NCI-H774 (cell line): ENCODE data around the gene OTOGL.
"Not testable (repeated sequence)": the region's sequence is repeated elsewhere in the genome, so short reads cannot be mapped to it uniquely, and the experiment has no call there.

Experiments
- DNase-seq: peaks from one replicate; lab custom pipeline; 2025; lab: John Stamatoyannopoulos, UW

OTOGL gene

DNA sequence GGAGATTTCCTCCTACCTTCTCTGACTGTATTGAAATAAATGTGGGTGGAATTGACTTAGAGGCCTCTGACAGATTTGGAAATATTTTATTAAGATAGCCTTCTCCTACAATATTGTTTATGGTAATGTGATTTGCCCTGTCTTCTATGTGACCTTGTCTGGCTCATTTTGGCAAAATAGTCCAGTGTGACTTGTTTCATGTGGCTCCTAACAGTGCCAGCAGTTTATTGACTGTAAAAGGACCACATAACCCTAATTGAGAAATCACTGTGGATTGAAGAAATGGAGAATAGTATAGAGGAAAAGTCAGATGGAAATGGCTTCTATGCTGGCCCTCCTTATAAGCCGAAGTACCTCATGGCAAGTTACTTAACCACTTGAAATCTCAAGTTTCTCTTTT lies 173.8 kb downstream of the OTOGL start:
- DNase-seq = no peak

DNA sequence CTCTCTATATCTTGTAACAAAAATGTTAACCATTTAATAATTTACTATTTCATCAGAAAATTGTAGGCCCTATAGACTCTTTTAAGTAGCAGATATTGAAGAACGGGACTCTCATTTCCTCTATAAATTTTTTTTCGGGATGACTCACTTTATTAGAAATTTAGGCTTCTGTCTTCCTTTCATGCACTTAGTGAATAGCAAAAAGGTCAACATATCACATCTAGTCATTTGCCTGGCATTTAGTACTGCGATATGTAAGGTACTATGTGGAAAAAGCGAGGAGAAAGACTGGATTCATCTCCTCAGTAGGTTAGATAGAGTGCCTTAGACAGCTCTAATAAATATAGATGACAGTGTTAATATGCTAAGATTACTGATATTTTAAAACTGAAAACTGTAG lies 178.4 kb downstream of the OTOGL start:
- peak; percentile 68 for DNase-seq

DNA sequence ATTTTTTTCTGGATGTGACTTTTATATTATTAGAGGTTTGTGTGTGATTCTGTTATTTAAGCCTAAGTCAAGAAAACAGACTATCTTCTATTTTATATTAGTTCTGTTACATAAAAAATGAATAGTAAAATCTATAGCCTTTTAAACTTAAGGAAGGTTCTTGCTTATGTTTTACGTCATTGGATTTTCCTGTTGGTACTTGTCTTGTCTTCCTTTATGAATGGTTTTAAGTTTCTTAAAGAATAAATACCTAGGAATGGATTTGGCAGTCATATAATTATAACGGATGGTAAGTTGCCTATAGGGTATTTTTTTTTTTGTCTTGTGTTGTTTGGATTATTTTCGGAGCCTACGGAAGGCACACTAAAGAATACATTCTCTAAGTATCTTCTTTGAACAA lies 182.9 kb downstream of the OTOGL start:
- no peak for DNase-seq

DNA sequence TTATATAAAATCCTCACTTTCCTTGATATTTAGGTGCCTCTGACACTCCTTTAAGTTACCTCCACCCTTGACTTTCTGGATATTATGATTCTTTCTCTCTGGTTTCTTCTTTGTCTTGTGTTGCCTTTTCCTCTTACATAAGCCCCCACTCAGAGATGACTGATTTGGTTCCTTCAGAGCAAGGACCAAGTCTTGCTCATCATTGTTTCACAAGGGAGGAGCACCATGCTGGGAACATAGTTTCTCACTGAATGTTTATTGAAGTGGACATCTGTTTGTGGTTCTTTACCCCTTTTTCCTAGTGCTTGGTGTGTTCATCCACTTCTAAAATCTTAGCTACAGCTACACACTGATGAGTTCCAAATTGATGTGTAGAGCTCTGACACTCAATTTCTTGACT lies 183.4 kb downstream of the OTOGL start:
- DNase-seq = no peak

DNA sequence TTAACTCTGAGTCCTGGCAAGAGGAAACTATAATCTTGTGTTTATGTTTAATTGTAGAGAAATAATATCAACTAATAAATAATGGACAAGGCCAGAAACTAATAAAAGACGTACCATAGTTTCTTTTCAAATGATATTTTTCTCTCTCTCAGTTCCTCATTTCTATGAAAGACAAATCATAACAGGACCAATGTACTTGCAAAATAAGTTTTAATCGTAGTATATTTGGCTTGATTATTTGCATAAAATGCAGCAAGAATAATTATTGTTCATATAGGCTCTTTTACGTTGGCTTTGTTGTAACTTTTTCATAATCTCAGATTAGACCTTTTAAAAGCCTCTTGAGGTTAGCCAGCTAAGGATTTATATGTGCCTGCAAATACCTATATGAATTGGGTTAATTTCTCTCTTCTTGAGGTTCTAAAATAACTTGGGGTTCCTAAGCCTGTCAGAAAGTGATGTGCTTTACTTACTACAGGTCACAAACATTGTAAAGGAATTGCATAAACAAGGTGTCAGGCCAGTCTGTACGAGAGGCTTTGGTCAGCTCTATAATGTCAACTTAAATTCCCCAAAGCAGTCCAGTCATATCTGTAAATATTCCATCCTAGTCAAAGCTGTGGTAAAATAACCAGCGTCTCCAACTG lies 191.9 kb downstream of the OTOGL start:
- DNase-seq = no peak

DNA sequence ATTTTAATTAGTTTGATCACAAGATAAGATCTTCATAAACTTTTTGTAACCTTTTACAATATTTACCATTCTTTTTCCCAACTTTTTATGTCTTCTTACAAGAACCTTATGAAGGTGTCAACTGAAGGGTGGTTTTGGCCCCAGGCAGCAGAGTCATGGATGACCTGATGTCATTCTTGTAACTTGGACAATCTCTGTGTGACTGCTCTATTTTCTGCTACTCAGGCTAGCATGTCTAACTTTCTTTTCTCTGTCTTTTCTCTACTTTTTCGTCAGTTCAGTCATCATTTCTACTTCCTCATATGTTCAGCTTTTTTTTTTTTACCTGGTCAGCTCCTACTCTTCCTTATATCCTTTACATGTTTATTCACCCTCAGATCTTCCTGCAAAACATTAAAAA lies 194.0 kb downstream of the OTOGL start:
- DNase-seq = no peak

DNA sequence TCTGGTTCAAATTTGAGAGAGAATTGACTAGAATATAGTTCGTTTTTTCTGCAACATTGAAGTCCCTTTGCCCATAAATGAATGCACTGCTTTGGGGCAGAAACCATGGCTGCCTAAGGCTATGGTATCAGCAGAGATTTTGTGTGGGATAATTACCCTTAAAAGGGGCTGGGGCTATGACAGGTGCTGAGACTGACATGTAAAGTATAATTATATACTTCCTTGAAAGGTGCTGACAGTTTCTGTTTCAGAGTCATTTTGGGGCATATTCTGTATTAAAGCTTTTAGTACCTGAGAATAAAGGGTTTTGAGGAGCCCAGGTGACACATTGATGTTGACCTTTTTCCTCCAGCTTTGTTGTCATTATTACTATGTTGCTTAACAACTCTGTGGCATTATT lies 194.4 kb downstream of the OTOGL start:
- DNase-seq = no peak

DNA sequence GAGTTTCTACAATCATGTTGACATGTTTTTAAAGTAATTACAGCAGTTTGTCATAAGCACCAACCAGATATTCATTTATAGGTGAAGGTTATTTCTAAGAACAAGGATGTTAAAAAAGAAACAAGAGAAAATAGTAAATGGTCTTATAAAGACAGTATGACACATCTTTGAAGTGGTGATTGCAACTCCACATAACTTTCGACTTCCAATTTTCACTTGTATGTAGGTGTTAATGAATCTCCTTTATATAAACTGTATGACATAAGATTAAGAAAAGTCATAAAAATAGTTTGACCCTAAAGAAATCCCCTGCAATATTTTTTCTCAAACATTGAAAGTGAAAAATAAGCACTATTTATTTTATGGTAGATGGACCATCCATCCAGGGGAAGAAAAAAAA lies 199.9 kb downstream of the OTOGL start:
- DNase-seq = no peak

DNA sequence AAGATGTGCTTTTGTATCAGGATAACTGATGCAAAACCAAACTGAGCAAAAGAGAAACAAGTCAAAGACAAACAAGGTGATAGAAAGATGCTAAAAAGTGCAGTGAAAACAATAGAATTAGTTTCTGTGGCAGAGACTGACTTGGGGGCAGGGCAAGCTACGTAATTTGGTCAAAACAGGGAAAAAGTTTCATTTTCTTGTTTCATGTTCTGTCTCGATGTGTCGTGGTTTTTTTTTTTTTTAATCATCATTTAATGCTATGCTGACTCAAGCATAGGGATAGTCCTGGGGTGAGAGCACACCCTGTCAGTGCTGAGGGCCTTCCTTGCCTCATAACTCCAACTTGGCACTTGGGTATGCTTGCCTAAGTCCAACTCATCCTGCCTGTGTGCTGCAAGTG lies 200.6 kb downstream of the OTOGL start:
- DNase-seq = no peak

DNA sequence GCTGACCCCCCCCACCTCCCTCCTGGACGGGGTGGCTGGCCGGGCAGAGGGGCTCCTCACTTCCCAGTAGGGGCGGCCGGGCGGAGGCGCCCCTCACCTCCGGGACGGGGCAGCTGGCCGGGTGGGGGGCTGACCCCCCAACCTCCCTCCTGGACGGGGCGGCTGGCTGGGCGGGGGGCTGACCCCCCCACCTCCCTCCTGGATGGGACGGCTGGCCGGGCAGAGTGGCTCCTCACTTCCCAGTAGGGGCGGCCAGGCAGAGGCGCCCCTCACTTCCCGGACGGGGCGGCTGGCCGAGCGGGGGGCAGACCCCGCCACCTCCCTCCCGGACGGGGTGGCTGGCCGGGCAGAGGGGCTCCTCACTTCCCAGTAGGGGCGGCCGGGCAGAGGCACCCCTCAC lies 208.1 kb downstream of the OTOGL start:
- DNase-seq = not testable (repeated sequence)

DNA sequence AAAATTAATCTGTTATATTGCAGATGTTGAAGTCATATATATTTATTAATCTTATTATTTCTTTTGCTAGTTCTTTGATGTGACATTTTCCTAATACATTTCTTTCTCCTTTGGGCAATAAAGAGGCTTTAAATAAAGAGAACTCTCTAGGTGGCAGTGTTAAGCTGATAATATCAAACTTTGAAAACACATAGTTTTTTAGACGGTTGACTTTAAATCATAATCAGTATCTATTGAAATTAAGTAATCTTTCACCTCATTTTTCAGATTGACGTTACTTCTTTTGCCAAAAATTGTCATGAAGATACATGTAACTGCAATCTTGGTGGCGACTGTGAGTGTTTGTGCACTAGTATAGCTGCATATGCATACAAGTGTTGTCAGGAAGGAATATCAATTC lies 213.9 kb downstream of the OTOGL start:
- no peak for DNase-seq

DNA sequence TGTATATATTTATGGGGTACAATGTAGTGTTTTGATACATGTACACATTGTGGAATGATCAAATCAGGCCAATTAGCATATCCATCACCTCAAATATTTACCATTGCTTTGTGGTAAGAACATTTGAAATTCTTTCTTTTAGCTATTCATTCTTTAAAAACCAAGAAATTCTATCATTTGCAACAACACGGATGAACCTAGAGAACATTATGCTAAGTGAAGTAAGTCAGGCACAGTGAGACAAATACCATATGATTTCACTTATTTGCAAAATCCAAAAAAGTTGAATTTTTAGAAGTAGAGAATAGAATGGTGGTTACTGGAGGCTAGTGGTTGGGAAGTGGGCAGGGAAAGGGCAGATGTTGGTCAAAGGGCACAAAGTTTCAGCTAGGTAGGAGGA lies 215.4 kb downstream of the OTOGL start:
- no peak for DNase-seq

DNA sequence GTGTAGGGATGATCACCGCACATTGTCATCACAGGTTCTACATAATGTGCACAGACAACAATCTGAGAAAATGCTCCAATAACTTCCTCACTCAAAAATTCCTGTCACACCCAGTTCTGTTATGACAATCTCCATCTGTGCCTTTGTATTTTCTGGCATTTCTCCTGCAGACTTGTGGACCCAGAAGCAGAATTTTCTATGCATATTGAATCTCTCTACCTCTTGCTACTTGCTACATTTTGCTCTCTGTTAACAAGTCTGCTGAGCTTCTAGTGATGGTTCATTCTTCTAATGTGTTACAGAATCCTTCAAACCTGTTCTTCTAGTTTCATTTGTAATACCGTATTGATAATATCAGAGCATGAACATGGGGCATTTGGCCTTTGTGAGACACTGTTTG lies 216.9 kb downstream of the OTOGL start:
- DNase-seq = no peak

DNA sequence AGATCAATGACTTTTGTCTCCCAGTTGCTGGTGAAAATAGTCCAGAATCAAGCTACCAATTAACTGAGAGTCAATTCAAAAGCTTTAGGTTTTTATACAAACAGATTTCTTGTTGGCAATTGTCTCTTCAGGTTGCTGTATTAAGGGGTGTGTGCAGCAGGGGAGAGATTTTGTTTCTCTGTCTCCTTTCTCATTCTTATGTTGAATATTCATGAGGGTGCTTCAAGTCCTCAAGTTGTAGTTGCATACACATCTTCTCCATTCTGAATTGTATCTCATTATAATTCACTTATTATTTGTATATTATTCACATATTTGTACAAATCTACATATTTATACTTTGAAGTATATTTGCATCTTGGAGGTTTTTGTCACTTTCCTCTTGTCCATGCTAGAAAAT lies 218.0 kb downstream of the OTOGL start:
- DNase-seq = no peak

DNA sequence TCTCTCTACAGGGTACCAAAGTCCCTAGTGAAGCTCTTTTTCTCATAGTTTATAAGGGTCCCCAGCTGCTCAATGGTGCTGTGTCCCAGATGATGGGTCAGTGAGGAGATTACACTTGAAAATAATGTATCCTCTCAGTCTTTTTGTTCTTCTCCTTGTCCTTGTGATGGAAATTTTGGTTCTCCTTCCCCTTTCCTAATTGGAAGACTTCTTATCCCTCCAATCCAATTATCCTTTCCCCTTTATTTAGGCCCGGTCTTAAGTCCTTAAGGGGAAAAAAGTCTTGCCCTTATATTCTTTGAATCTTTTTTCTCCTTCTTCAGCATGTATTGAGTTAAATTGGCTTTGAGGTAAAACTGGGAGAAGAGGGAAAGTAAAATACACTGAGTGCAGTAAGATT lies 218.6 kb downstream of the OTOGL start:
- DNase-seq = no peak

DNA sequence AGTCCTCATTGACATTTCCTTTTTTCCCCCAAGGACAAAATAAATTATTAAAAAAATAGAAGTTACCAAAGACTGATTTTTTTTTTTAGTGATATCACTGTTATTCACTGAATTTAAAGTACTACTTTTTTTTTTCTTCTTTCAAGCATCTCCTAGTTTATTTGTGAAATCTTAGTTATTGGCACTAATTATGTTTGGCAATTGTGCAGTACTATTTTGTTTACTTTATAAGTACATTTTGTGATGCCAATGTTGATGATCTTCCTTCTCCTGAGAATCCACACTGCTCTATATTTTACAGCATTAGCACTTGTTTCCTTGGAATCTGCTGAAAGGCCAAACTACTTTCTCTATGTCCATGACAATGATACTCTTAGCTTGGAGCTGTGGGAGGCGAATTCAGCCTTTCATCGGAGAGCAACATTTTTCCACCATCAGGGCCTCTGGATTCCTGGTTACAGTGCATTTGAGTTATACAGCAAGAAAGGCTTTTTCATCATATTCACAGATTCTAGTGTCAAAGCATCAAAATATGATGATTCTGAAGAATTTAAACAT lies 220.9 kb downstream of the OTOGL start:
- no peak for DNase-seq

DNA sequence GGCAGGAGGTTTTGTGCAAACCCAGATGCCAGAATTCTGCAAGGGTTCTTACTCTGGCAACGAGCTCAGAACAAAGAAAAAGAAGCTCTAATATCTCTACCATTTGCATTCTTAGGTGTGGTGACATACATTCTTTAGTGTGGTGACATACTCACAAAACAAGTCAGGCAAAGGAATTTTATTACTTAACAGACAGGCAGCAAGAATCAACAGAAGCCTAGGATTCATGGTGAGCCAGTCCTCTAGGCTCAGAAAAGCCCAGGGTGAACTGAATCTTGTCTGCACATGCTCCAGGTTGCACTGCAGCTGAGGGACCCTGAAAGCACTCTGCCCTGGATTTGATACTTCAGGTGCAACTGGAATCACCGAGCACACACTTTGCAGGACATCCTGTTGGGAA lies 222.3 kb downstream of the OTOGL start:
- DNase-seq = no peak

DNA sequence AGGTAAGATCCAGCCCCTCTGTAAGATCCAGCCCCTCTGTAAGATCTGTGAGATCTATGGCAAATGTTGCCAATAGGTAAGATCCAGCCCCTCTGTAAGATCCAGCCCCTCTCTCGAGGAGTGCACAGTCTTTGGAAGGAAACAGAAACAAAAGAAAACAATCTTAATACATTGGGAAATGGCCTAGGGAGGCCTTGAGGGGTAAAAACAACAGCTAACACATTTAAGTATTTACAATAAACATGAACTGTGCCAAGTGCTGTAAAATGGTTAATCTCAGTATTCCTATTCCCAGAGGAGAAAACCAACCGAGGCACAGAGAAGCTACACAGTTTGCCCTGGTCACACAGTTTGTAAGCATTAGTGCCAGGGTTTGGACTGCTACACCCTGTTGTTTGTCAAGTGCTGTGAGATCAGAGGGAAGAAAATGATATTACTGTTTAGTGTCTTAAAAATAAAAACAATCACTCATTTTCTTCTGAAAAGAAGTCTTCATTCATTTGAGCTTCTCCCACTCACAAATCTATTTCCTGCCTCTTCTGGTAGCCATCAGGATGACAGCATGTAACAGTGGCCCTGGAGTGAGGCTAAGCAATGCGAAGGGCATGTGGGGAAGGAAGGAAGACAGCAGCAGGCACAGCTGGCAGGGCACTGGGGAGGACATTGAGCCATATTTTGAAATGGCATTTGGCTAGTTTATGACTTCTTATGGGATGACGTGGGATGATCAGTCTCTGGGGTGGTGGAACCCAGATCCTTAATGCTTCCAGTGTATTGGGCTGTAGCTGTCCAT lies 226.0 kb downstream of the OTOGL start:
- DNase-seq = no peak

DNA sequence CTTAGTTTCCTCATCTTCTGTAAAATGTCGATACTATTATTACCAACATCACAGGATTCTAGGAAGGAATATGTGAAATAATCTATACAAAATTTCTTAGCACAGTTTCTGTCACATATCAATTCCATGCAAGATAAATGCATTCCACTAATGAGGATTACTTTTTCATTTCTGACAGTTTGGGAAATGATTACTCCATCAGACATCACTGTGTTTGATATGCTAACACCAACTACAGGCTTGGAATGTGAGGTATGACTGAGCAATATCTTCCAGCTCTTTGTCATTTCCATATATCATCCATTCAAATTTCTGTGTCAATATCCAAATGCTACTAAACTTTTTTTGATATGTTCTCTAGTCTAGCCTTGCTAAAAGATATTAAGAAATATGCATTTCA lies 233.5 kb downstream of the OTOGL start:
- no peak for DNase-seq

DNA sequence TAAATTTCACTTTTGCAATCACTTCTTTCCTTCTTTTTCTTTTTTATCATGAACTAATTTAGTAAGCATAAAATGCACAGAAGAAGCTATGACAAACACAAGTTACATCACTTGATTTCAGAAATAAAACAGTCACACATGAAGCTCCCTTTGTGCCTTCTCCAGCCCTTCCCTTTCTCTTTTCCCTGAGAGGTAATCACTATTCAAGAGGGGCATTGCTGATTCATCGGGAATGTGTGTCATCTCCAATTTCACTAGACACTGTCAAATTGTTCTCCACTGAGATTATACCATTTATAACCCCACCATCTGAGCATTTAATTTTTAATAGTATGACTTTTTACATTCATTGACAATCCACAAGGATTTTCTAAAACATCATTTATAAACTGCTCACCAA lies 253.1 kb downstream of the OTOGL start:
- DNase-seq = no peak

DNA sequence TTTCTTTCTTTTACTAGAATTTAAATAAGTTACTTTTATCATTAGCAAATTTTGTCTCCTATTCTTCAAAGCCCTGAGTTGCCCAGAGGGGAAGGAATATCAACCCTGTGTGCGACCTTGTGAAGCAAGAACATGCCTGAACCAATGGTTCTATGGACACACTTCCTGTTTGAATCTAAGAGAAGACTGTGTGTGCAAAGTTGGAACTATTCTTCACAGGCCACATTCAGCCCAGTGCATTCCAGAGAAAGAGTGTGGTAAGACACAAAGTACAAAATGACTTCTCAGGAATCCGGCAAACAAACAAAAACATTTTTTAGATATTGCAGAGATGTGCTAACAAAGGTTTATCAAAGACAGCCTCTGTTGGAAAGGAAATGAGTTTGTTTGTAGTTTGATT lies 253.9 kb downstream of the OTOGL start:
- no peak for DNase-seq

DNA sequence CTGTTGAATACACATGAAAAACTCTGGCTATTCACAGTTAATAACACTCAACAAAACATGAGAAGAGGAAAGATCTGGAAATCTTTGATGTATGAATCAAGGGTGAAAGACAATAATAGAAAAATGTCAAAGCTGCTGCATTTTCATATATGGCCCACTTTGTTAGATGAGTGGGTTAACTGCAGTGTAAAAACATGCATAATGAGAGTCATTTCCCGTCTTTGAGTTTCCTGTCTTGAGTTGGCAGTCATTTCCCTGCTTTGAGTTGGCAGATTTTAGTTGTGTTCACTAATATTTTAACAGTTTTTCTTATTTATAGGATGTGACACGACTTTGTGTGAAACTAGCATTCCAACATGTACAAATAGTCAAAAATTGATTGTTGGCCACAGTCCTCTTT lies 256.8 kb downstream of the OTOGL start:
- DNase-seq = no peak

DNA sequence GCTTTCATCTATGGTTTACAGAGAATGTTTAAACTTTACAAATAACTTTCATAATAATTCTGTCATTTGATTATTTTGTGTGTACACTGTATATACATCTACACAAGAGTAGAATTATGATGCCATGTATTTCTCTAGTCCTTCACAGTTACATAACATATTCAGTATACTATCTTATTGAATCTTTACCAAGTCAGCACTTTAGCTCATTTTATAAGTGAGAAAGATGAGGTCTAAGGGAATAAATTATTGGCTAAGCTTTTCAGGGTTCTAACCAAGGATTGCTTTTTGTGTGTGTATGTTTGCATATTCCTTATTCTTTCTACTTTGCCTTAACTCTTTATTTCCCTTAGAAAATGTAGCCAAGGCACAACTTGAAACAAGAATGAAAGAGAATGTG lies 260.4 kb downstream of the OTOGL start:
- DNase-seq = no peak

DNA sequence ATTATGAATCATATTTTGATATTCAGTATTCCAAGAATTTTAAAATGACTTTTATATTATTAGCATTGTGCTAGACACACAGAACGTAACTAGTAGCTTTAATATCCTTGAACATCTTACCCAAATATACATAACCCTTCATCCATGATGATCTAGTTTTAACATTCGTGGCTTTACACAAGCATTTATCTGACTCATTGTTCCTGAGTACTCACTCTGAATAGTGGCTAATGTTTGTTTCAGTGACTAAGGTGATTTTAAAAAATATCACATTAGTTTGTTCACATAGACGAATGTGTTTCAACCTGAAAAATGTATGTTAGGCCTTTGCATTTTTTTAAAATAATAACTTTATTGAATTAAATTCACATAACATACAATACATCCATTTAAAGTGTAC lies 264.7 kb downstream of the OTOGL start:
- no peak for DNase-seq
